IMR-90 (cell line): Measurements from ENCODE around the gene DCUN1D2.

Experiments
- BHLHE40 ChIP-seq: fragments of 150-350 bp; IDR thresholded peaks from 2 replicates; pipeline ENCODE4 v1.6.1; 2016; ENCODE audit warnings: mild to moderate bottlenecking, low read depth, low read length
- CEBPB ChIP-seq: IDR thresholded peaks from 2 replicates; pipeline ENCODE4 v1.6.1; 2012; ENCODE audit warnings: low read depth, low read length, improper control_type of control experiment
- CHD1 ChIP-seq: IDR thresholded peaks from 2 replicates; pipeline ENCODE4 v1.6.1; 2012; ENCODE audit warnings: low read depth, low read length, improper control_type of control experiment
- FOS ChIP-seq: fragments of 150-350 bp; IDR thresholded peaks from 2 replicates; pipeline ENCODE4 v1.6.1; 2016; ENCODE audit warnings: low read depth, low read length
- MXI1 ChIP-seq: IDR thresholded peaks from 2 replicates; pipeline ENCODE4 v1.6.1; 2012; ENCODE audit warnings: low read depth, mild to moderate bottlenecking, low read length, moderate library complexity, borderline replicate concordance
- POLR2A ChIP-seq: IDR thresholded peaks from 2 replicates; pipeline ENCODE4 v1.6.1; 2012; ENCODE audit warnings: mild to moderate bottlenecking, low read depth, low read length
- RAD21 ChIP-seq: IDR thresholded peaks from 2 replicates; pipeline ENCODE4 v1.6.1; 2012; ENCODE audit warnings: low read length, improper control_type of control experiment
- TF ChIP-seq, protein P1 (sequence below): conservative IDR thresholded peaks from 2 replicates; pipeline ENCODE4 v1.5.1; 2012; ENCODE audit warnings: mild to moderate bottlenecking, low read depth, low read length, improper control_type of control experiment
- TF ChIP-seq, protein P2 (sequence below): fragments of 150-350 bp; IDR thresholded peaks from 2 replicates; pipeline ENCODE4 v1.6.1; 2016; ENCODE audit warnings: low read depth, mild to moderate bottlenecking, low read length, moderate library complexity, borderline replicate concordance
- TF ChIP-seq, protein P3 (sequence below): fragments of 150-350 bp; IDR thresholded peaks from 2 replicates; pipeline ENCODE4 v1.6.1; 2017; ENCODE audit warnings: mild to moderate bottlenecking, antibody characterized with exemption, low read length, low read depth

DNA sequence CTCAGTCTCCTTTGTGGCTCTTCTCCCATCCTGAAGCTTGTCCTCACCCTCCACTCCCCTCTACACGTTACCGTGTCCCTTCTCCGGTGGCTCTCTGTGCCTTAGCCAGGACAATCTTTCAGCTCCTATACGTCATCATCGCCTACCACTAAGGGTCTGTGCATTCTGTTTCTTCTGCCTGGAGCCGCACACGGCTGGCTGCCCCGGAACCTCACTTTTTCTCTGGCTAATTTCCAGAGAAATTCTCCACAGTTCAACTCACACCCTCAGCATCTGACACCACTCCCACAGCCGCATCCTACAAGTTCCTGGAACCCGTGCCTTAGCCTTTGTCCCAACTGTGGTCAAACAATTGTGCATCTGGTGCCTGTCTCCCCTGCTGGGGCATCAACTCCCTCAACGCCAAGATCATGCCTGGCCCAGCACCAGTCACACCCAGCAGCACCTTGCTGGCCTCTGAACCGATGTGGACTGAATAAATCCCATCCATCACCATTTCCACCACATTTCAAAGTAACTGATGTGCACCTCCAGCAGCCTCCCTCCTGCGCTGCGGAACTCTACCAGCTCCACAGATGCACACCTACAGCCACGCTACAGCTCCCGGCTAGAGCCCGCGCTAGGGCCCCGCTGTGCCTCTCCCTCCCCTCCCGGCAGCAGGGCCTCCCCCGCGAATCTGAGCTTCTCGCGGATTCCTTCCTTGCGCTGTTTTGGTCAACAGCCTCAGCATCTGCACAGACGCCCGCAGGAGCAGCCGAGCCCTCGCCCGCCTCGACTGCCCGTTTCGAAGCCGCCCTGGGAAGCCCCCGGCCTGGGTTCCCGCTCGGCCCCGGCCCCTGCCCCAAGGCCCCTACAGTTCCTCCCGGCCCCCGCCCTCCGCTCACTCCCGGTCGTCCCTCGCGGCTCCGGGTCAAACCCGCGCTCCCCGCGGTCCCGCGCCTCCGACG, 689 bp downstream of the DCUN1D2 start:
- TF ChIP-seq POLR2A = no peak
- TF ChIP-seq CEBPB = no peak
- TF ChIP-seq, protein P1, sequence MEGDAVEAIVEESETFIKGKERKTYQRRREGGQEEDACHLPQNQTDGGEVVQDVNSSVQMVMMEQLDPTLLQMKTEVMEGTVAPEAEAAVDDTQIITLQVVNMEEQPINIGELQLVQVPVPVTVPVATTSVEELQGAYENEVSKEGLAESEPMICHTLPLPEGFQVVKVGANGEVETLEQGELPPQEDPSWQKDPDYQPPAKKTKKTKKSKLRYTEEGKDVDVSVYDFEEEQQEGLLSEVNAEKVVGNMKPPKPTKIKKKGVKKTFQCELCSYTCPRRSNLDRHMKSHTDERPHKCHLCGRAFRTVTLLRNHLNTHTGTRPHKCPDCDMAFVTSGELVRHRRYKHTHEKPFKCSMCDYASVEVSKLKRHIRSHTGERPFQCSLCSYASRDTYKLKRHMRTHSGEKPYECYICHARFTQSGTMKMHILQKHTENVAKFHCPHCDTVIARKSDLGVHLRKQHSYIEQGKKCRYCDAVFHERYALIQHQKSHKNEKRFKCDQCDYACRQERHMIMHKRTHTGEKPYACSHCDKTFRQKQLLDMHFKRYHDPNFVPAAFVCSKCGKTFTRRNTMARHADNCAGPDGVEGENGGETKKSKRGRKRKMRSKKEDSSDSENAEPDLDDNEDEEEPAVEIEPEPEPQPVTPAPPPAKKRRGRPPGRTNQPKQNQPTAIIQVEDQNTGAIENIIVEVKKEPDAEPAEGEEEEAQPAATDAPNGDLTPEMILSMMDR = no peak
- no peak for TF ChIP-seq BHLHE40
- TF ChIP-seq MXI1 = no peak
- TF ChIP-seq, protein P2, sequence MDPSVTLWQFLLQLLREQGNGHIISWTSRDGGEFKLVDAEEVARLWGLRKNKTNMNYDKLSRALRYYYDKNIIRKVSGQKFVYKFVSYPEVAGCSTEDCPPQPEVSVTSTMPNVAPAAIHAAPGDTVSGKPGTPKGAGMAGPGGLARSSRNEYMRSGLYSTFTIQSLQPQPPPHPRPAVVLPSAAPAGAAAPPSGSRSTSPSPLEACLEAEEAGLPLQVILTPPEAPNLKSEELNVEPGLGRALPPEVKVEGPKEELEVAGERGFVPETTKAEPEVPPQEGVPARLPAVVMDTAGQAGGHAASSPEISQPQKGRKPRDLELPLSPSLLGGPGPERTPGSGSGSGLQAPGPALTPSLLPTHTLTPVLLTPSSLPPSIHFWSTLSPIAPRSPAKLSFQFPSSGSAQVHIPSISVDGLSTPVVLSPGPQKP = no peak
- TF ChIP-seq FOS = no peak
- no peak for TF ChIP-seq RAD21
- TF ChIP-seq CHD1 = no peak
- TF ChIP-seq, protein P3, sequence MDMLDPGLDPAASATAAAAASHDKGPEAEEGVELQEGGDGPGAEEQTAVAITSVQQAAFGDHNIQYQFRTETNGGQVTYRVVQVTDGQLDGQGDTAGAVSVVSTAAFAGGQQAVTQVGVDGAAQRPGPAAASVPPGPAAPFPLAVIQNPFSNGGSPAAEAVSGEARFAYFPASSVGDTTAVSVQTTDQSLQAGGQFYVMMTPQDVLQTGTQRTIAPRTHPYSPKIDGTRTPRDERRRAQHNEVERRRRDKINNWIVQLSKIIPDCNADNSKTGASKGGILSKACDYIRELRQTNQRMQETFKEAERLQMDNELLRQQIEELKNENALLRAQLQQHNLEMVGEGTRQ = no peak
